Measurements from ENCODE around the gene NPW.

DNA sequence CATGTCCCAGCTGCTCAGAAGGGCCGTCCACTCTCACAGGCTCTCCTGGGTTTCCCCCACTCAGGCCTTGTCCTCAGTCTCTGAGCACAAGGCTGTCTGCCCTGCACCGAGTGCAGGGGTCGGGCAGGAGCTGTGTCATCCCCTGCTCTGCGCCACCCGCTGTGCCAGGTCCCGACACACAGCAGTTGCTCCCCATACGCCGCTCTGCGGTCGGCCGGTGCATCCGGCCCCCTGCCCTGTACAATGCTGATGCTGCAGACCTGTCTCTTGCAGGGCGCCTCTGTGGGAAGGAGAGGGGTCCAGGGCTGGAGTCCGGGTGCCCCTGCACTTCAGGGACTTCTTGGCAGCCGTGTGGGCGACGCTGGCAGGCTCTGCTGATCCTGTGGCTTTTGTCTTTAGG lies 34.3 kb downstream of the NPW start:
- no peak for TF ChIP-seq POLR2AphosphoS5 (IDR thresholded peaks at IDR 0.05; ENCODE audit: borderline replicate concordance, low read depth, low read length)
- no peak for TF ChIP-seq EZH2 (IDR thresholded peaks at IDR 0.05)
- no peak for TF ChIP-seq FOXP2 (optimal IDR thresholded peaks at IDR 0.05; ENCODE audit: control extremely low read depth, extremely low read length, insufficient read depth)
